Esophagus (tissue), 2 donors: ENCODE data around the gene DNAH8. TPM values are rescaled to one million over a fixed set of nuclear protein-coding genes. Genes with fewer than 3 reads are reported as not detected.

Source experiments
- H3K27ac ChIP-seq, 2 donors: one replicate each; pipeline ENCODE4 v1.5.1; 2013; ENCODE audit warnings: low read depth in 2 of 2, mild to moderate bottlenecking in 2 of 2, inconsistent platforms in 1 of 2, low read length in 1 of 2, moderate library complexity in 1 of 2
- H3K27me3 ChIP-seq, 2 donors: one replicate each; pipeline ENCODE4 v1.6.1; 2013; ENCODE audit warnings: low read length in 2 of 2, control low read depth in 1 of 2, mild to moderate bottlenecking in 1 of 2; ENCODE audit not compliant: insufficient read depth in 2 of 2, control insufficient read depth in 1 of 2
- H3K36me3 ChIP-seq, 2 donors: one replicate each; pipeline ENCODE4 v1.6.1; 2013; ENCODE audit warnings: low read length in 1 of 2; ENCODE audit not compliant: control insufficient read depth in 2 of 2, insufficient read depth in 2 of 2
- H3K4me1 ChIP-seq, 2 donors: one replicate each; pipeline ENCODE4 v1.6.1; 2013; ENCODE audit warnings: low read length in 1 of 2; ENCODE audit not compliant: control insufficient read depth in 2 of 2, insufficient read depth in 2 of 2
- H3K4me3 ChIP-seq, 2 donors: one replicate each; pipeline ENCODE4 v1.5.1; 2013; ENCODE audit warnings: low read length in 2 of 2, mild to moderate bottlenecking in 2 of 2, low read depth in 1 of 2, moderate library complexity in 1 of 2
- H3K9me3 ChIP-seq, 2 donors: one replicate each; pipeline ENCODE4 v1.6.1; 2013; ENCODE audit warnings: mild to moderate bottlenecking in 2 of 2, low read depth in 1 of 2, low read length in 1 of 2, moderate library complexity in 1 of 2; ENCODE audit not compliant: control insufficient read depth in 2 of 2, insufficient read depth in 1 of 2
- WGBS, 2 donors: extraction: QIAGEN DNeasy Blood & Tissue Kit; methylation state at CpG; one replicate each; pipeline ENCODE4 v1.1.7; 2013; 5-methylcytosine and 5-hydroxymethylcytosine counted together
- polyA plus RNA-seq, 2 donors: library from polyadenylated mRNA; stranded (reverse); fragments of 200-250 nt; gene quantifications; one replicate each; pipeline ENCODE4 v1.2.3, GENCODE V29; 2013
- donor health status: healthy with polysubstance abuse.
- donor health status: Bipolar disorder and iron deficiency.

DNAH8 gene
- polyA plus RNA-seq, 2 donors = under 0.01 TPM

DNA sequence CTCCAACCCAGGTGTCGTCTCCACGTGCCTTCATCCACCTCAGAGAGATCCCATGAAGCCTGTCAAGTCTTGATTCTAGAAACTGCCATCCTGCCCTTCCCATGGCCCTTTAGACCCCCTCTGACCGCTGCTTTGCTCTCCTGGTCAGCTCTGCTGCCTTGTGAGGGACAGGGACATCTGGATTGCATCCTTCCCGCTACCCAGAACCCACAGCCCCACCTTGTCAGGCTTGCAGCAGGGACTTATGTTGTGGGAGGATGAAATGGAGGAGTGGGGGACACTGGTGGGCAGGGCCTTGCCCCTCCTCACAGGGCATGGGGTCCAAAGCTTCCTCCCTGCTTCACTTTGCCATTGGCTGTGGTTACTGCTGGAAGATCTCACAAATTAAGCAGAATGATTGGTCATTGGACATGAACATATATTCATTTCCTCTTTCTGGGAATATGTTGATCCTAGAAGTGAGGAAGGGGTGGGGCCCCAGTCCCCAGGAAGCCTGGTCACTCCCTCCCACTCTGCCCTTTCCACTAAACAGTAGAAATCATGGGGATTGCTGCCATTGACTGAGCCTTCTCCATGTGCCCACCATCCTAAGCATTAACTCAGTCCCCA, 338.0 kb downstream of the DNAH8 start:
- Histone ChIP-seq H3K36me3 (no peaks in the 10 kb centered on the region), H3K9me3 (no peaks in the 10 kb centered on the region), H3K4me1 (peaks cover 0 to 2% of the 10 kb centered on the region in 2 donors), H3K27ac (no peak overlapping the region), H3K27me3 (peaks cover 0 to 8% of the 10 kb centered on the region in 2 donors), H3K4me3 (no peak overlapping the region)
- 72 to 74% methylated on average over 4 of the region's 4 CpGs for WGBS, 2 donors

DNA sequence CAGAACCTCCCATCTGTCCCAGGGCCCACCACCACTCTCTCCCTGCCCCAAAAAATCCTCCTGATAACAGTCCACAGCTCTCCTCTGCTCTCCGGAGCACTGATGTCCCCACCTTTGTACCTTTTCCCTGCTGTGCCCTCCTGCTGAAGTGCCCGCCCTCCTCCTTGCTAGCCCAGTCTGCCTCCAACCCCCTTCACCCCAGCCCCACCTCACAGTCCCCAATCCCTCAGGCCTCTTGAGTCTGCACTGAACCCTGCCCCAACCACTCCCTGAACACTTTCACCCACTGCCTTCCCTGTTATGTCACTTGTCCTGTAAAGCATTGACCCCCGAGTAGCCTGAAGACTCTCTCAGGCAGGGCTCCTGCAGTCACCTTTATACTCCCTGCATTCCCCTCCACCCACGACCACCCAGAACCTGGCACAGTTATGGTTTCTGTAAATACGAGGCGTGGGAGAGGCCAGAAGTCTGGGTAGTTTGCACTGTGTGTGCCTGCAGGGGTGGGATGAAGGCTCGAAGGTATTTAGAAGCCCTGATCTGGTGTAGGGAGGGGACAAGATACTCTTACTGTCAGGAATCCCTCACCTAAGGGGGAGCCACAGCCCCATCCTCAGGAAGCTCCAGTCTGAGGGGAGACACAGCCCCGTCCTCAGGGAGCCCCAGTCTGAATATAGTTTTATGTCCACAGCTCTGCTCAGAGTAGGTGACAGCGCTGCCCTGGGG, 338.9 kb downstream of the DNAH8 start:
- Histone ChIP-seq H3K9me3 (no peaks in the 10 kb centered on the region), H3K4me1 (no peaks in the 10 kb centered on the region), H3K27ac (no peak overlapping the region), H3K4me3 (no peak overlapping the region), H3K36me3 (no peaks in the 10 kb centered on the region), H3K27me3 (peaks cover 0 to 2% of the 10 kb centered on the region in 2 donors)
- WGBS, 2 donors = 55 to 65% methylated on average over 9 of the region's 9 CpGs

DNA sequence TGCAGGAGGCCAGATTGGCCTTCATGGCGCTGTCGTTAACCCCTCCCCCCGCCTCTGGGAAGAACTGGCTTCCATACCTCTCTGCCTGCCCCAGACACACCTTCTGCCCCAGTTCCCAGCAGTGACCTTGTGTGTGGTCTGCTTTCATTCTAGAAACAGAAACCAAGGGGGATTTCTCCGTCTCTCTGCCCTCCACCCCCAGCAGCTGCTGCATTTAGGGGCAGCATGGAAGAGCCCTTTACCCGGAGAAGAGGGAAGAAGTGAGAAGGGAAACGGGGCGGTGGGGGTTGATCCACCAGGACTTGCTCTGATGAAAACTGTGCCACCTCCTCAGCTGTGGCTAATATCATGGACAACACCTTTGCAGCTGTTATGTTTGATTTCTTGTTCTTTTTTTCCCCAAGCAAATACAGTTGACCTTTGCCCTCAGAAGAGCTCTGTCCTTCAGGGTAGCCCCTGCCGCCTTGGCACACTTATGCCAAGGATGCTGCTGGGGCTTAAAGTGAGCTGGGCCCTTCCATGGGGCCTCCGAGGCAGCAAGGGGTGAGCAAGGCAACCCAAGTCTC, 339.5 kb downstream of the DNAH8 start:
- Histone ChIP-seq H3K4me3 (no peak overlapping the region), H3K36me3 (no peaks in the 10 kb centered on the region), H3K27ac (no peak overlapping the region), H3K27me3 (no peaks in the 10 kb centered on the region), H3K4me1 (no peaks in the 10 kb centered on the region), H3K9me3 (no peaks in the 10 kb centered on the region)
- WGBS, 2 donors = 59 to 81% methylated on average over 9 of the region's 9 CpGs

DNA sequence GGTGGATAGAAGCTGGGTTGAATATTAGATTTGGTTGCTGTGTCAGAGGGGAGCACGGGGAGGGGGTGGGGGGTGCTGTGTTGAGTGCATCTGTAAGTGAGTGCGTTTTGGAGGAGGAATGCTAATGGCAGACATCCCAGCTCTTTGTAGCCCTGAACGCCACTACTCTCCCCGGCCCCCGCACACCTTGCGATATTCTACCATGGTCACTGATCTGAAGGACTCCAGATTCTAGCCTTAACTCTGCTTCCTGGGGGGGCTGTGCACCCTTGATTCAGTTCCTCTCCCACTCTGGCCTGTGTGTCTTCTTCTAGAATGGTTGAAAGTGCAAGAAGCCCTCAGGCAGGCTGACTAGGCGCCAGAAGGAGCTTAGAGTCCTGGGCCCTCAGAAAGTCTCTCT, 340.6 kb downstream of the DNAH8 start:
- H3K36me3 ChIP-seq = no peaks in the 10 kb centered on the region
- H3K27ac ChIP-seq = no peak overlapping the region
- H3K4me1 ChIP-seq = no peaks in the 10 kb centered on the region
- 87 to 89% methylated on average over 7 of the region's 7 CpGs for WGBS, 2 donors
- no peaks in the 10 kb centered on the region for H3K27me3 ChIP-seq
- H3K4me3 ChIP-seq = no peak overlapping the region
- H3K9me3 ChIP-seq = no peaks in the 10 kb centered on the region

DNA sequence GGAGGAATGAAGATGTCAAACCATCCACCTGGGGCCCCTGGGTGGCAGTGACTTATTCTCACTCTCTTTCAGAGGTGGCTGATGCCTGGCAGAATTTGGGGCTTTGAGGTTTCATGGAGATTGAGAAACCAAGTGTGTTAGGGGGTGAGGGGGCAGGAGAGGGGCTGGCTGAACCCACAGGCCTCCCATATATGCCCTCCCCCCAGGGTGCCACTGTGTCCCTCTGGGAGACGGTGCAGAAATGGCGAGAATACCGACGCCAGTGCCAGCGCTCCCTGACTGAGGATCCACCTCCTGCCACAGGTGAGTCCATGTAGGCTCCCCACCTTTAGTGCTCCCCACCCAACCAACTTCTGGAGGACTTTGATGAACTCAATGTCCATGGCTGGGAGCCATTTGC, 341.1 kb downstream of the DNAH8 start:
- Histone ChIP-seq H3K27me3 (no peaks in the 10 kb centered on the region), H3K27ac (no peak overlapping the region), H3K36me3 (no peaks in the 10 kb centered on the region), H3K4me3 (no peak overlapping the region), H3K9me3 (no peaks in the 10 kb centered on the region), H3K4me1 (no peaks in the 10 kb centered on the region)
- 91 to 100% methylated on average over 5 of the region's 5 CpGs for WGBS, 2 donors

DNA sequence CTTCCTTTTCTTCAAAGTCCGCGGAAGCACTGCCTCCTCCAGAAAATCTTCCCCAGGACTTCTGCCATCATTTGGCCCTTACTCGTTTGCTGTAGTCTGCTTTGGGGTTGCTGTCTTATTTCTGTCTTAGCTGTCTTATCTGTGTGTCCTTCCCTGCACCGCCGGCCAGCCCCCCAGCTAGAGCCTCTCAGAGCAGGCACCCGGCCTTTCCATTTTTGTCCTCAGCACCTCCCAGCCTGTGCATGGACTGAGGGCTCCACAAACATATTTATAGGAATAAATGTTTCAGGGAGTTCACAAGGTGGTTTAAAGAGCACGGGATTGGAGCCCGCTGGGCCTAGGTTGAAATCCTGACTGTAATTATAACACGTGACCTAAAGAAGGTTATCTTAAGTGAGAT, 341.6 kb downstream of the DNAH8 start:
- WGBS, 2 donors = 85 to 87% methylated on average over 9 of the region's 9 CpGs
- Histone ChIP-seq H3K36me3 (no peaks in the 10 kb centered on the region), H3K27ac (no peak overlapping the region), H3K9me3 (no peaks in the 10 kb centered on the region), H3K4me1 (no peaks in the 10 kb centered on the region), H3K4me3 (no peak overlapping the region), H3K27me3 (no peaks in the 10 kb centered on the region)

DNA sequence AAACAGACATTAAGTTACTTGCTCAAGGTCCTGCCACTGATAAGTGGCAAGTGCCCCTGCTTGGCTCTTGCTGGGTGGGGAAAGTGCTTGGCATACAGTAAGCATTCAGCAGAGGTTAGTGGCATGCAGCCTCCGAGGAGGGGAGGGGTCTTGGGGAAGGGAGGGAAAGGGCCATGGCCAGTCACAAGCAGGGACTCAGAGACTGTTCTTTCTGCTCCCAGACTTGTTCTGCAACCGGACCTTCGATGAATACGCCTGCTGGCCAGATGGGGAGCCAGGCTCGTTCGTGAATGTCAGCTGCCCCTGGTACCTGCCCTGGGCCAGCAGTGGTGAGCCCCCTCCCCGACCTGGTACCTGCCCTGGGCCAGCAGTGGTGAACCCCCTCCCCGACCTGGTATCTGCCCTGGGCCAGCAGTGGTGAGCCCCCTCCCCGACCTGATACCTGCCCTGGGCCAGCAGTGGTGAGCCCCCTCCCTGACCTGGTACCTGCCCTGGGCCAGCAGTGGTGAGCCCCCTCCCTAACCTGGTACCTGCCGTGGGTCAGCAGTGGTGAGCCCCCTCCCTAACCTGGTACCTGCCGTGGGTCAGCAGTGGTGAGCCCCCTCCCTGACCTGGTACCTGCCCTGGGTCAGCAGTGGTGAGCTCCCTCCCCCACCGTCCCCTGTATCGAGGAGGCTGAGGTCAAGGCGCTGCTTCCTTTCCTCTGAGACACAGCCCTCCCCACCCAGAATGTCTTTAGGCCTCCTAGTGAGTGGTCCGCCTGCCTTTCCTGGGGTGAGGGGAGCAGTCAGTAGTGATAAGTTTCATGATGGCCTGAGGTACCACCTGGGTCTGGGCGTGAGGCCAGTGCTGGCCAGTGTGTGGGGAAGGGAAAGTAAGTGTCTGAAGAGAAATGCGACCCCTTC, 342.4 kb downstream of the DNAH8 start:
- H3K9me3 ChIP-seq = no peaks in the 10 kb centered on the region
- no peaks in the 10 kb centered on the region for H3K36me3 ChIP-seq
- WGBS, 2 donors = 70 to 74% methylated on average over 13 to 17 of the region's 17 CpGs
- H3K4me3 ChIP-seq = no peak overlapping the region
- no peak overlapping the region for H3K27ac ChIP-seq
- no peaks in the 10 kb centered on the region for H3K4me1 ChIP-seq
- H3K27me3 ChIP-seq = no peaks in the 10 kb centered on the region

DNA sequence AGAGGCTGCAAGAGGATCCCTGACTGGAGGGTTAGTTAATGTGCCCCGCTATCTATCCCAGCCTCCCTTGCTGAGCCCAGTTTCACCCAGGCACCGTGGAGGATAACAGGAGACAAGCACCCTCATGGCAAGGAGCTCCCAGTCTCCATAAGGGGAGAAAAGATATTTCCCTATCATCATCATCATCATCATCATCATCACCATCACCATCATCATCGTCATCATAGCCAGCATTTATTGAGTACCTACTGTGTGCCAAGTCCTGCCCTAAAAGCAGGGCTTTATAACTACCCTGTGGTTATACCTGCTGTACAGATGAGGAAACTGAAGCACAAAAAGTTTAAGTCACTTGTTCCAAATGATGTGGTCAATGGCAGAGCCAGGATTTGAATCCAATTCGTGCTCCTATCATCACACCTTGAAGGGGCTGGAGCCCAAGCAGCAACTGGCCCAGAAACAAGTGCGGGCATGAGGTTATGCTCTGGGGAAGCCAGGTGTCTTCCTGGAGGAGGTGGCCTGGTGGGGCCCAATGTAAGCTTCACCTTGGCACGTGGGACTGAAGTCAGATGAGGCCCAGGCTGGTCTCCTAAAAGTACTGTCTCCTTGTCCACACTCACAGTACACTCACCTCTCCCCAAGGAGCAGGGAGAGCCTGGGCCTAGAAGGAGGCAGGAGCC, 343.5 kb downstream of the DNAH8 start:
- H3K4me1 ChIP-seq = no peaks in the 10 kb centered on the region
- H3K4me3 ChIP-seq = no peak overlapping the region
- no peaks in the 10 kb centered on the region for H3K9me3 ChIP-seq
- H3K27ac ChIP-seq = no peak overlapping the region
- H3K36me3 ChIP-seq = no peaks in the 10 kb centered on the region
- H3K27me3 ChIP-seq = no peaks in the 10 kb centered on the region
- WGBS, 2 donors = 71 to 83% methylated on average over 6 of the region's 6 CpGs
